SIG-M5 (cell line): ENCODE results near the gene MSMB.
"Not testable (repeated sequence)": the region's sequence is repeated elsewhere in the genome, so short reads cannot be mapped to it uniquely, and the experiment has no call there.

Source experiments
- DNase-seq: peaks from one replicate; lab custom pipeline; 2025; lab: John Stamatoyannopoulos, UW

Gene MSMB

GRCh38 chr10:46046261-46046660, at the start of gene MSMB:
MSMB (minus strand) TSS chr10:46046269; CDS start chr10:46046237, 32 bp downstream.
- no peak for DNase-seq

- DNase-seq: no peak
Observed at GRCh38 chr10:46094931-46095750, 49.1 kb upstream of the MSMB start.

DNA sequence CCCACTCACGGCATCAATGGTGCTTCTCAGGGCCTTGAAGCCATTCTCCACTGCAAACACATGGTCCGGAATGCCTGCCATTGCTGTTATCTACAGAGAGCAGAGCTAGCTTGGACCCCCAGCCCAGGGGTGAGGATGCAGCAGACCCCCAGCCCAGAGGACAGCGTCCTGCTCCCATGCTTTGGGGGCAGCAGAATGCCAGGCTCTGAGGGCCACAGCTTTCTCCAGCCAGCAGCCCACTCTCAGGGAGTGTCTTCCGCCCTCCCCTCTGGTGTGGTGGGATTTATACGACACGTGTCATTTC, 48.1 kb upstream of the MSMB start:
- no peak for DNase-seq

DNA sequence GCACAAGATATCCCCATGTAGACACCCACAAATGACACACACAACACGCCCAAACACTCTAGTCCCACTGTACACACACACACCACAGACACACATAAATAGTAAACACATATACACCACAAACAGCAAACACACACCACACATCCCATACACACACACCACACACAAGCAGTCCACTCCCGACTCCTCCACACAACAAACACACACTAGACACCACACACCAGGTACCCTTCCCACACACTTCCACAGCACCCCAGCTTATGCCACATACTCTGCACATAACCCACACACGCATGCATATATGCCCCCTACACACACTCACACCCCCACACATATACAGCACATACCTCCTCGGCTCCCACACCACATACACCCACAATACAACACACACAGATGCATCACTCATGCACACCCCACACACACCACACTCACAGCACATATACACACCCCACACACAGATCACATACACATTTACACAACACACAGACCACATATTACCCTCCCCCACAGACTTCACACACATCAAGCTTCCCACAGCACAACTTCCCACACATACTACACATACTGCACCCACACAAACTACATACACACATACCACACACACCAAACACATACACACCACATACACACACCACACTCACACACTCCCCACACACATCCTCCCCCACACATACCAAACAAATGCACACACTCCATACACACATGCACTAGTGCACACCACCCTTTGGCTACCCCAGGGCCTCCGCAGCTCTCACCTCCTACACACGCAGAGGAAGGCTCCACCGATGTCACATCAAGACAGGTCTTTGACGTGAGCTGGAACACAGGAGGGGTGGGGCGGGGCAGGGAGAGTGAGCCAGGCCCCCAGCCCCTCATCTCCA, 47.5 kb upstream of the MSMB start:
- not testable (repeated sequence) for DNase-seq

DNA sequence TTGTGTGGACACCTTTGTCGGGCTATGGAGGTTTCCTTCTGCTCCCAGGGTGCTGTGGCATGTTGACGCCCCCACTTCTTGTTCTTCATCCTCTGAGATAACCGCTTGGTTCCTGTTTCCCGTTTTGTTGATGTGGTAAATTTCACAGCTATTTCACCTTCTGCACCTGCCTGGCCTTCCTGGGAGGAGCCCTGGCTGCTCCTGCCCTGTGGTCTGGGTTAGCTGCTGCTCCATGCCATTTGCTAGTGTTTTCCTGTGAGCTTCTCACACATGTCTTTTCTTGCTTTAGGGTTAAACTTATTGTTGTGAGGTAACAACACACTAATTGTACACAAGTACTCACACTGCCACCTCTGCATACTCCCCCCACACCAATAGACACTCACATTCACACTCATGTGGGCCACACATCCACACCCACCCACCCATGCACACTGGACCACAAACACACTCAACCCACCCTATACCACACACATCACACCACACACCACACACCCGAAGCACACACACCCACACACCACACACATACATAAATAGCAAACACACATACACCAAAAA, 46.5 kb upstream of the MSMB start:
- peak; percentile 28 for DNase-seq

GRCh38 chr10:46091828-46092523, 45.9 kb upstream of the MSMB start:
- no peak for DNase-seq

DNA sequence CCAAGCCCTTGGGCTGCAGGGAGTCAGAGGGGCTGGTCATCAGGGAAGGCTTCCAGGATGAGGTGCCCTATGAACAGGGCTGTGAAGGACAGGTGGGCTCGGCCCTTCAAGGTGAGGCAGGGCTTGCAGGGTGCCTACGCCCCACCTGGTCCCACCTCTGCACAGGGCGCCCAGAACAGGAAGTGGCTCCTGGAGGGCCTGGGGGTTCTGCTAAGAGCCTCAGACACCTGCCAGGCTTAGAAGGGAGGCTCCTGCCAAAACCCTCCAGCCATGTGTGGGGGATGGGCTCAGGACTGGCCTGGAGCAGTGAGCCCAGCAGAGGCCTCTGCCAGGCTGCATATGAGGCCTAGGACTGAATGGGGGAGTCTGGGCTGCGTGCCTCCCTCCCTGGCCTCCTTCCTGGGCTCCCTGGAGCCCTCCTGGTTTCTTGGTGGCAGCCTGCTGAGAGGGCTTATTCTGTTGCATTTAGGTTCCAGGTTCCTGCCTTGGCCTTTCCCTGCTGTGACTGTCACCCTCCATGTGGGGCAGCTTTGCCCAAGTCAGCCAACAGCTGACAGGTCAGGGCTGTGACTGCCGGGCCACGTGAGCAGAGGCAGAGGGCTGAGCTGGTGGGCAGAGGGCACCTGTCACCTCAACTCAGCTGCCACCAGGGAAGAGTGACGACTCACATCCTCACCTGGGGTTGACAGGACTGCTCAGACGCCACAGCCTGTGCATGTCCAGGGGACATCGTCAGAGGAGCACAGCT, 45.2 kb upstream of the MSMB start:
- DNase-seq: no peak

GRCh38 chr10:46090258-46090812, 44.3 kb upstream of the MSMB start:
- no peak for DNase-seq

GRCh38 chr10:46087381-46087780, 41.3 kb upstream of the MSMB start:
- DNase-seq: not testable (repeated sequence)

DNA sequence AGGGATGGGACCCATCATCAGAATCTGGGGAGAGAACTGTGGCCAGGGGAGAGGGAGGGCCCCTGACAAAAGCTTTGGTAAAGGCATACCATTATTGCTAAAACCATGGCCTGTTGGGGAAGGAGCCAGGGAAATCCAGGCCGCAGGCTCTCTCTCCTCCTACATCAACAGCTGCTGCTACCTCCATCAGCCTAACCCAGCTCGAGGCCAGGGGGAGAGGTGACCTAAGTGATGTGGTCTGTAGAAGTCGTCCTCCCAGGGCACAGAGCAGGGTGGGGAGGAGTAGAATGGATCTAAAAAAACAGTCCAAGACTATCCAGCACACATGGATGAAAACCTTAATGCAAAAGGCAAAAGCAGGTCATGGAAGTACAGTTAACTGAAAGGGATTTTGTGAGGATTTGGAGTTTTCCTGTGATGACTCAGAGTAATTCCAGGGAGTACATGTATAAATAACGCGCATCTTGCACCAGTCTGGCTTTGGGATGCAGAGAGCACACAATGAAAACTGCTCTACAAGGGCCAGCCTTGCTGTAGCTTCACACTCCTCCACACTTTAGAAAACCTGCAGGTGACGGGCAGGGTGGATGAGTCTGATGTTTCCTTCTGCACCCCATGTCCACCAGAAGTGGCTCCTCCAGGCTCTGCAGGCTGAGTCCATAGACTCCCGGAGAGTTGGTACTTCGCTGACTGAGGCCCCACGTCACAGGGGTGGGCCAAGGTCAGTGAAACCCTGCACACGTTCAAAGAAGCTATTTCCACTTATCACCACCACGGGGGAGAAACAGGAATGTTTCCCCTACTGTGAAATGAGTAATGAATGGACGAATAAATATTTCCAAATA, 38.5 kb upstream of the MSMB start:
- no peak for DNase-seq

DNA sequence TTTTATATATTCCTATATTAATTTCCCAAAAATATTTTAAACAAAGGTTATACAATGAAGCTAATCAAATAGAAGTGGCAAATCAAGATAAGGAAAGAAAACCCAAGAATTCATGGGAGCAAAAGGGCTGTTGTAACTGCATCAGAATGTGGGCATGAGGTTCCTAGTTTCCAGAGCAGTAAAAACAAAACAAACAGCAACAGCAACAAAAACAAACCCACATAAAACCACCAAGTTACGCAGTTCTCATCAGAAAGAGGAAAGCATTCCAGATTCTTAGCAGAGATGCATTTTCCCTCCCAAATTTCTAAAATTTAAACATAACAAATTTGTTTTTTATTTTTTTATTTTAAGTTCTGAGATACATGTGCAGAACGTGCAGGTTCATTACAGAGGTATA, 34.8 kb upstream of the MSMB start:
- DNase-seq: no peak

GRCh38 chr10:46079831-46080585, 33.9 kb upstream of the MSMB start:
- DNase-seq: peak; percentile 76

DNA sequence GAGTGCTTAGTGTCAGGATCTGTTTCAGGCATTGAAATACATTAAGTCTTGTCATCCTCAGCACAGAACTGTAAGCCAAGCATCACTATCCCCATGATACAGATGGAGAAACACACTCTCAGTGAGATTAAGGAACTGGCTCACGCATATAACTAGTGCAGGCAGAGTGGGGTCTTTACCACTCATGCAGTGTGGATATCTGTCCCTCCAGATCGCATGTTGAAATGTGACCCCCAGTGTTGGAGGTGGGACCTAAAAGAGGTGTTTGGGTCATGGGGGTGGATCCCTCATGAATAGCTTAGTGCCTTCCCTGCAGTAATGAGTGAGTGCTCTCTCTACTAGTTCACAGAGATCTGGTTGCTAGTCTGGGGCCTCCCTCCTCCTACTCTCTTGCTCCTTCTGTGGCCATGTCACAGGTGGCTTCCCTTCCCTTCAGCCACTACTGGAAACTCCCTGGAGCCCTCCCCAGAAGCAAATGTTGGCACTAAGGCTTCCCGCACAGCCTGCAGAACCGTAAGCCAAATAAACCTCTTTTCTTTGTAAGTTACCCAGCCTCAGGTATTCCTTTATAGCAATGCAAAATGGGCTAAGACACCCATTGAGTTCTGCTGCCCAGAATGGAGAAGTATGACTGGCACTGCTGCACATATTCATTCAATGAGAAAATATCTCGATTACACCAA, 31.8 kb upstream of the MSMB start:
- no peak for DNase-seq

GRCh38 chr10:46077141-46077554, 31.1 kb upstream of the MSMB start:
- DNase-seq: peak; percentile 93

DNA sequence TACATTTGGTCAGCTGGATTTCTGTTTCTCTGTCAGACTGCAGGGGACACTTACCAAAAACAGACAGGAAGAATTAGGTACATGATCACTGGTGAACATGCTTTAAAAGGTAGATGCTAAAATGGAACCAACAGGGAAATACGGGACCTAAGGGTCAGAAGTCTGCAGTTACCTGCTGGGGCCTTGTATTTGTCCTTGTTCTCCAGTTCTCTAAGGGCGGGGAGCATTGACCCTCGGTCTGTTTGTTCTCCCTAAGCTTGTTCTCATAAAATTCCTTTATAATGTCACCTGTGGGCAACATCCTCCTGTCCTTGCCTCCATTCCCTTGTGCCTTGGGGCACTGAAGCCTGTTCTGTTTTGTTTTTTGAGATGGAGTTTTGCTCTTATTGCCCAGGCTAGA, 29.8 kb upstream of the MSMB start:
- DNase-seq: no peak

- no peak for DNase-seq
Observed at GRCh38 chr10:46074196-46074946, 28.3 kb upstream of the MSMB start.

DNA sequence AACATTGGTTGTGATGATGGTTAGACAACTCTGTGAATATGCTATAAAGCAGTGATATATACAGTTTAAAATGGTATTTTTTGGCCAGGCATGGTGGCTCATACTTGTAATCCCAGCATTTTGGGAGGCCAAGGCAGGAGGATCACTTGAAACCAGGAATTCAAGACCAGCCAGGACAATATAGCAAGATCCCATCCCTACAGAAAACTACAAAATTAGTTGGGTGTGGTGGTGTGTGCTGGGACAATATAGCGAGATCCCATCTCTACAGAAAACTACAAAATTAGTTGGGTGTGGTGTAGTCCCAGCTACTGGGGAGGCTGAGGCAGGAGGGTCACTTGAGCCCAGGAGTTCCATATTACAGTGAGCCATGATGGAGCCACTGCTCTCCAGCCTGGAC, 27.5 kb upstream of the MSMB start:
- DNase-seq: no peak

DNA sequence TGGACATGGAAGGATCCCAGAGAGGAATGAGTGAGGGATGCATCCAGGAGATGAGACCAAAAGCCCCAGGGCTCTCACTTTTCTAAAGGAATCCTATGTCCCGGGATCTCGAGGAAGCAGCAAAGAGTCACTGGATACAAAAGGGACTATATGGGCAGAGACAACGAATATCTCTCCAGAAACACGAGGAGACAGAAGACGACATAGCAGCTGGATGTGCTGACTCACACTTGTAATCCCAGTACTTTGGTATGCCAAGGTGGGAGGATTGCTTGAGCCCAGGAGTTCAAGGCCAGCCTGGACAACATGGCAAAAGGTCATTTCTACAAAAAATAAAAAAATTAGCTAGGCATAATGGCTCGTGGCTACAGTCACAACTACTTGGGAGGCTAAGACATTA, 24.7 kb upstream of the MSMB start:
- no peak for DNase-seq
